ENCODE results near the gene INKA1.

Gene INKA1

GRCh38 chr3:49794431-49794830, 8.6 kb upstream of the INKA1 start:
- Histone ChIP-seq H3K27ac (ENCODE audit: low read length) (no peak overlapping the region), H3K9ac (ENCODE audit: low read length) (no peak overlapping the region), H3K27me3 (replicated peaks; ENCODE audit: insufficient read depth, low read length) (no peaks in the 10 kb centered on the region; the same call in 1 of the 2 replicates), H3K4me3 (ENCODE audit: low read length) (no peak overlapping the region), H3K9me3 (replicated peaks; ENCODE audit: insufficient read depth, low read length) (no peaks in the 10 kb centered on the region), H3F3A (ENCODE audit: insufficient read depth, low read length) (no peaks in the 10 kb centered on the region), H4K20me1 (ENCODE audit: insufficient read depth, low read length) (no peaks in the 10 kb centered on the region), H3K79me2 (ENCODE audit: low read length) (no peaks in the 10 kb centered on the region), H3K36me3 (replicated peaks; ENCODE audit: insufficient read depth, low read length) (no peaks in the 10 kb centered on the region), H3K4me1 (ENCODE audit: low read length) (no peaks in the 10 kb centered on the region), H2AFZ (ENCODE audit: low read length) (no peak overlapping the region), H3K9me2 (replicated peaks; ENCODE audit: insufficient read depth, low read length) (no peaks in the 10 kb centered on the region), H3K4me2 (ENCODE audit: low read depth, low read length) (no peak overlapping the region)
- TF ChIP-seq EZH2phosphoT487 (IDR thresholded peaks at IDR 0.05; ENCODE audit: low read length) (no peak), EZH2 (optimal IDR thresholded peaks at IDR 0.05; ENCODE audit: low read depth, low read length) (no peak), CTCF (IDR thresholded peaks at IDR 0.05; ENCODE audit: low read length) (no peak)
- no peak for DNase-seq

- Histone ChIP-seq H3K36me3 (replicated peaks; ENCODE audit: insufficient read depth, low read length) (no peaks in the 10 kb centered on the region), H3K4me2 (ENCODE audit: low read depth, low read length) (no peak overlapping the region), H3K79me2 (ENCODE audit: low read length) (no peaks in the 10 kb centered on the region), H3K4me1 (ENCODE audit: low read length) (no peaks in the 10 kb centered on the region), H3K9me2 (replicated peaks; ENCODE audit: insufficient read depth, low read length) (no peaks in the 10 kb centered on the region), H3K9ac (ENCODE audit: low read length) (no peak overlapping the region), H3K27me3 (replicated peaks; ENCODE audit: insufficient read depth, low read length) (no peaks in the 10 kb centered on the region; the same call in 1 of the 2 replicates), H3K9me3 (replicated peaks; ENCODE audit: insufficient read depth, low read length) (no peaks in the 10 kb centered on the region), H3F3A (ENCODE audit: insufficient read depth, low read length) (no peaks in the 10 kb centered on the region), H3K4me3 (ENCODE audit: low read length) (no peak overlapping the region), H2AFZ (ENCODE audit: low read length) (no peak overlapping the region), H4K20me1 (ENCODE audit: insufficient read depth, low read length) (no peaks in the 10 kb centered on the region), H3K27ac (ENCODE audit: low read length) (no peak overlapping the region)
- DNase-seq, result no peak
- TF ChIP-seq EZH2 (optimal IDR thresholded peaks at IDR 0.05; ENCODE audit: low read depth, low read length) (no peak), EZH2phosphoT487 (IDR thresholded peaks at IDR 0.05; ENCODE audit: low read length) (no peak), CTCF (IDR thresholded peaks at IDR 0.05; ENCODE audit: low read length) (no peak)
These were observed 7.8 kb upstream of the INKA1 start for GRCh38 chr3:49794926-49795905.

- Histone ChIP-seq H4K20me1 (ENCODE audit: insufficient read depth, low read length) (no peaks in the 10 kb centered on the region), H3K4me2 (ENCODE audit: low read depth, low read length) (no peak overlapping the region), H3K4me3 (ENCODE audit: low read length) (no peak overlapping the region), H2AFZ (ENCODE audit: low read length) (no peak overlapping the region), H3K4me1 (ENCODE audit: low read length) (no peaks in the 10 kb centered on the region), H3K36me3 (replicated peaks; ENCODE audit: insufficient read depth, low read length) (no peaks in the 10 kb centered on the region), H3K9me3 (replicated peaks; ENCODE audit: insufficient read depth, low read length) (no peaks in the 10 kb centered on the region), H3K9me2 (replicated peaks; ENCODE audit: insufficient read depth, low read length) (no peaks in the 10 kb centered on the region), H3K27me3 (replicated peaks; ENCODE audit: insufficient read depth, low read length) (peaks cover 6% of the 10 kb centered on the region; the same call in 1 of the 2 replicates), H3K27ac (ENCODE audit: low read length) (no peak overlapping the region), H3F3A (ENCODE audit: insufficient read depth, low read length) (no peaks in the 10 kb centered on the region), H3K9ac (ENCODE audit: low read length) (no peak overlapping the region), H3K79me2 (ENCODE audit: low read length) (no peaks in the 10 kb centered on the region)
- no peak for DNase-seq
- TF ChIP-seq EZH2phosphoT487 (IDR thresholded peaks at IDR 0.05; ENCODE audit: low read length) (no peak), EZH2 (optimal IDR thresholded peaks at IDR 0.05; ENCODE audit: low read depth, low read length) (no peak), CTCF (IDR thresholded peaks at IDR 0.05; ENCODE audit: low read length) (no peak)
These were observed 4.0 kb upstream of the INKA1 start for GRCh38 chr3:49799105-49799504.

Data from MM.1S (cell line).